WTC11 (cell line): ENCODE data around the gene KRTAP11-1. TPM values are rescaled to one million over a fixed set of nuclear protein-coding genes. Genes with fewer than 3 reads are reported as not detected.

Experiments used
- ATAC-seq: fragments of 200-7000 bp; cut with Tn5 transposase; 2 replicates; pipeline ENCODE4 v1.10.0; 2021; ENCODE audit warnings: mild to moderate bottlenecking, moderate library complexity
- CTCF ChIA-PET: fragments of 300-600 bp; sonication (Branson Sonifier 250); formaldehyde crosslinking; loops from one replicate; lab custom pipeline; 2021; ENCODE audit warnings: antibody characterized with exemption; lab: Charles Lee
- POLR2A ChIA-PET: fragments of 350-600 bp; sonication (Branson Sonifier 250); formaldehyde crosslinking; loops from one replicate; lab custom pipeline; 2021; ENCODE audit warnings: antibody characterized with exemption; lab: Charles Lee
- DNase-seq: peaks from one replicate; pipeline ENCODE4 v3.0.0; 2021; ENCODE audit warnings: low spot score
- H3K27ac Mint-ChIP-seq: 2 replicates; pipeline ENCODE4 v1.8.0; 2021; ENCODE audit warnings: mixed read lengths
- H3K27me3 Mint-ChIP-seq: 2 replicates; pipeline ENCODE4 v1.8.0; 2021; ENCODE audit warnings: low read depth, mild to moderate bottlenecking, moderate library complexity, mixed read lengths
- H3K36me3 Mint-ChIP-seq: 2 replicates; pipeline ENCODE4 v1.8.0; 2021; ENCODE audit warnings: mixed read lengths
- H3K4me1 Mint-ChIP-seq: 2 replicates; pipeline ENCODE4 v1.8.0; 2022; ENCODE audit warnings: mixed read lengths
- H3K4me3 Mint-ChIP-seq: 2 replicates; pipeline ENCODE4 v1.8.0; 2021; ENCODE audit warnings: mild to moderate bottlenecking, moderate library complexity, mixed read lengths
- H3K9me3 Mint-ChIP-seq: 2 replicates; pipeline ENCODE4 v1.8.0; 2021; ENCODE audit warnings: mixed read lengths
- ARID4B ChIP-seq: sonication (generic); formaldehyde crosslinking; IDR thresholded peaks from 2 replicates; pipeline ENCODE4 v1.8.0; 2023; ENCODE audit warnings: missing genetic modification reagents, mild to moderate bottlenecking, borderline replicate concordance
- CBFB ChIP-seq: sonication (generic); formaldehyde crosslinking; IDR thresholded peaks from 2 replicates; pipeline ENCODE4 v1.8.1; 2022; ENCODE audit warnings: mild to moderate bottlenecking, low read depth, missing genetic modification reagents
- CREB1 ChIP-seq: sonication (generic); formaldehyde crosslinking; IDR thresholded peaks from 2 replicates; pipeline ENCODE4 v1.8.0; 2023; ENCODE audit warnings: mild to moderate bottlenecking, missing genetic modification reagents
- CTCF ChIP-seq: fragments of 200-600 bp; IDR thresholded peaks from 2 replicates; pipeline ENCODE4 v1.8.0; 2022; ENCODE audit warnings: antibody characterized with exemption
- E2F1 ChIP-seq: sonication (generic); formaldehyde crosslinking; IDR thresholded peaks from 2 replicates; pipeline ENCODE4 v1.8.0; 2022; ENCODE audit warnings: mild to moderate bottlenecking, missing genetic modification reagents
- ETV6 ChIP-seq: sonication (generic); formaldehyde crosslinking; IDR thresholded peaks from 2 replicates; pipeline ENCODE4 v1.8.1; 2022; ENCODE audit warnings: mild to moderate bottlenecking, missing genetic modification reagents
- FOXP1 ChIP-seq: sonication (generic); formaldehyde crosslinking; IDR thresholded peaks from 2 replicates; pipeline ENCODE4 v1.8.0; 2022; ENCODE audit warnings: missing genetic modification reagents, mild to moderate bottlenecking, moderate library complexity, borderline replicate concordance
- GRHL2 ChIP-seq: fragments of 250-450 bp; sonication (Bioruptor Pico); IDR thresholded peaks from 2 replicates; pipeline ENCODE4 v1.8.0; 2022; ENCODE audit warnings: mild to moderate bottlenecking, moderate library complexity; ENCODE audit not compliant: insufficient replicate concordance, severe bottlenecking
- NR2C2 ChIP-seq: sonication (generic); formaldehyde crosslinking; IDR thresholded peaks from 2 replicates; pipeline ENCODE4 v1.8.0; 2022; ENCODE audit warnings: mild to moderate bottlenecking, missing genetic modification reagents
- NR3C1 ChIP-seq: sonication (generic); formaldehyde crosslinking; conservative IDR thresholded peaks from 2 replicates; pipeline ENCODE4 v1.8.1; 2023; ENCODE audit warnings: low read depth, mild to moderate bottlenecking, missing genetic modification reagents
- OVOL2 ChIP-seq: fragments of 250-450 bp; sonication (Bioruptor Pico); IDR thresholded peaks from 2 replicates; pipeline ENCODE4 v1.9.0; 2021; ENCODE audit warnings: mild to moderate bottlenecking, borderline replicate concordance
- PRDM15 ChIP-seq: sonication (generic); formaldehyde crosslinking; IDR thresholded peaks from 2 replicates; pipeline ENCODE4 v1.8.0; 2022; ENCODE audit warnings: missing genetic modification reagents
- PRRX2 ChIP-seq: fragments of 250-450 bp; sonication (Bioruptor Pico); IDR thresholded peaks from 2 replicates; pipeline ENCODE4 v1.8.0; 2021; ENCODE audit warnings: mild to moderate bottlenecking
- ZNF317 ChIP-seq: sonication (generic); formaldehyde crosslinking; IDR thresholded peaks from 2 replicates; pipeline ENCODE4 v1.8.1; 2023; ENCODE audit warnings: low read depth, mild to moderate bottlenecking, moderate library complexity, missing genetic modification reagents, borderline replicate concordance
- total RNA-seq: library from RNA; stranded (reverse); gene quantifications from 3 replicates; pipeline ENCODE4 v1.2.3, GENCODE V29; 2021

KRTAP11-1 gene
- total RNA-seq, 1 experiment from 2014 or later = not detected

- H3K27me3 Mint-ChIP-seq = no peaks in the 10 kb centered on the region
These were observed 42.8 kb downstream of the KRTAP11-1 start for GRCh38 chr21:30838536-30838935.

GRCh38 chr21:30831194-30831765 lies 50.1 kb downstream of the KRTAP11-1 start:
- peak; percentile 72 for DNase-seq
- Mint-ChIP-seq H3K9me3 (peaks cover 3% of the 10 kb centered on the region; the same call in 1 of the 2 replicates), H3K36me3 (no peaks in the 10 kb centered on the region), H3K4me3 (no peak overlapping the region), H3K27ac (no peak overlapping the region), H3K27me3 (no peaks in the 10 kb centered on the region), H3K4me1 (no peaks in the 10 kb centered on the region)
- peak; percentile 81 for ATAC-seq
- POLR2A ChIA-PET = no interaction called here
- peak; percentile 86 for TF ChIP-seq CTCF
- peak; percentile 97 for TF ChIP-seq ZNF317 (CRISPR knock-in tag)
- no peak for TF ChIP-seq E2F1
- no peak for TF ChIP-seq ETV6
- CTCF ChIA-PET = interaction anchor here (0.5 to 2.1 kb wide), 11 partner anchors 8 to 1556 kb away, joined by 3 to 14 read pairs (median 3); partner anchors contain the start of gene KRTAP8-1

More at GRCh38 chr21:30838536-30838935, 42.8 kb downstream of the KRTAP11-1 start:
- DNase-seq (no peak), ATAC-seq (no peak)
- ChIA-PET CTCF (interaction anchor here (2.0 kb wide), 1 partner anchor 395 kb away, joined by 11 read pairs; no protein-coding TSS in a partner anchor), POLR2A (no interaction called here)
- Mint-ChIP-seq H3K4me1 (no peaks in the 10 kb centered on the region), H3K9me3 (no peaks in the 10 kb centered on the region), H3K4me3 (no peak overlapping the region), H3K36me3 (no peaks in the 10 kb centered on the region), H3K27ac (no peak overlapping the region)
- TF ChIP-seq ARID4B (no peak), PRRX2 (CRISPR knock-in tag) (no peak), CREB1 (no peak), NR2C2 (CRISPR knock-in tag) (no peak), GRHL2 (CRISPR knock-in tag) (no peak), OVOL2 (no peak), CBFB (no peak), FOXP1 (CRISPR knock-in tag) (no peak), ZNF317 (CRISPR knock-in tag) (no peak), NR3C1 (CRISPR knock-in tag) (no peak), PRDM15 (no peak)

Other genes with a start within 250 kb of the KRTAP11-1 start
- gene KRTAP20-2, start 246.4 kb downstream of the KRTAP11-1 start, total RNA-seq = not detected in 3 replicates
- gene KRTAP20-3, start 238.7 kb downstream of the KRTAP11-1 start, total RNA-seq = not detected in 3 replicates
- not detected in 3 replicates for gene KRTAP21-3, start 162.8 kb downstream of the KRTAP11-1 start, total RNA-seq
- gene KRTAP21-2, start 134.3 kb downstream of the KRTAP11-1 start, total RNA-seq = not detected in 3 replicates
- gene KRTAP21-1, start 126.2 kb downstream of the KRTAP11-1 start, total RNA-seq = not detected in 3 replicates
- not detected in 3 replicates for gene KRTAP8-1, start 68.3 kb downstream of the KRTAP11-1 start, total RNA-seq
- gene KRTAP7-1, start 51.8 kb downstream of the KRTAP11-1 start, total RNA-seq = not detected in 3 replicates
- gene KRTAP19-8, start 156.9 kb upstream of the KRTAP11-1 start, total RNA-seq = not detected in 3 replicates